CD4-positive, alpha-beta T cell (primary cell): ENCODE results near the gene CREB3L1. TPM values are rescaled to one million over a fixed set of nuclear protein-coding genes. Genes with fewer than 3 reads are reported as not detected.

Source experiments
- ATAC-seq: fragments of 200-7000 bp; cut with Tn5 transposase; one replicate; pipeline ENCODE4 v1.10.0; 2022; ENCODE audit warnings: mild to moderate bottlenecking; ENCODE audit not compliant: poor library complexity
- CTCF ChIA-PET: fragments of 350-600 bp; sonication (Branson Sonifier 250); formaldehyde crosslinking; loops from one replicate; lab custom pipeline; 2021; ENCODE audit warnings: antibody characterized with exemption, inconsistent platforms; lab: Charles Lee
- POLR2A ChIA-PET: fragments of 350-600 bp; sonication (Branson Sonifier 250); formaldehyde crosslinking; loops from one replicate; lab custom pipeline; 2021; ENCODE audit warnings: antibody characterized with exemption, inconsistent platforms; lab: Charles Lee
- DNase-seq, 14 experiments: peaks; one replicate each; pipeline ENCODE4 v3.0.0-alpha.2; 2013 to 2020; ENCODE audit warnings: mixed read lengths in 2 of 14
- H3K27ac ChIP-seq, 2 donors: one replicate each; pipeline versions ENCODE4 v1.5.1 to v1.7.0; 2013; ENCODE audit warnings: low read length in 2 of 2, low read depth in 1 of 2, mild to moderate bottlenecking in 1 of 2
- H3K27me3 ChIP-seq, 2 experiments: 1 replicate in 1 of 2; 2 replicates in 1 of 2; pipeline versions ENCODE4 v1.6.1 to v1.7.0; 2013; ENCODE audit warnings: low read length in 2 of 2, control low read depth in 1 of 2, mild to moderate bottlenecking in 1 of 2, moderate library complexity in 1 of 2; ENCODE audit not compliant: insufficient read depth in 2 of 2, control insufficient read depth in 1 of 2
- H3K36me3 ChIP-seq: one replicate; pipeline ENCODE4 v1.6.1; 2013; ENCODE audit warnings: low read length, control low read depth; ENCODE audit not compliant: insufficient read depth
- H3K4me1 ChIP-seq: one replicate; pipeline ENCODE4 v1.6.1; 2013; ENCODE audit warnings: low read length, control low read depth; ENCODE audit not compliant: insufficient read depth
- H3K4me3 ChIP-seq: one replicate; pipeline ENCODE4 v1.5.1; 2013; ENCODE audit warnings: mild to moderate bottlenecking, low read length, moderate library complexity
- H3K9me3 ChIP-seq, 2 experiments: 1 replicate in 1 of 2; 2 replicates in 1 of 2; pipeline versions ENCODE4 v1.6.1 to v1.7.0; 2013; ENCODE audit warnings: low read length in 2 of 2, mild to moderate bottlenecking in 2 of 2, control low read depth in 1 of 2, moderate library complexity in 1 of 2; ENCODE audit not compliant: control insufficient read depth in 1 of 2, insufficient read depth in 1 of 2
- H3K27ac Mint-ChIP-seq: one replicate; pipeline ENCODE4 v1.8.0; 2020; ENCODE audit warnings: mixed read lengths
- H3K27me3 Mint-ChIP-seq: one replicate; pipeline ENCODE4 v1.8.0; 2021; ENCODE audit warnings: mixed read lengths
- H3K36me3 Mint-ChIP-seq: one replicate; pipeline ENCODE4 v1.8.0; 2021; ENCODE audit warnings: low read depth, mixed read lengths
- H3K4me1 Mint-ChIP-seq: one replicate; pipeline ENCODE4 v1.8.0; 2021; ENCODE audit warnings: low read depth, mixed read lengths
- H3K4me3 Mint-ChIP-seq: one replicate; pipeline ENCODE4 v1.8.0; 2020; ENCODE audit warnings: mild to moderate bottlenecking, mixed read lengths
- H3K9me3 Mint-ChIP-seq: one replicate; pipeline ENCODE4 v1.8.0; 2020; ENCODE audit warnings: mixed read lengths
- CTCF ChIP-seq: fragments of 200-600 bp; IDR thresholded peaks from one replicate; pipeline ENCODE4 v1.8.0; 2022; ENCODE audit warnings: antibody characterized with exemption, mild to moderate bottlenecking
- intact Hi-C, 2 experiments: fragments of 100-400 bp; cut with DNase I in 1 of 2; cut with micrococcal nuclease in 1 of 2; formaldehyde crosslinking; loops; one replicate each; pipeline versions ENCODE4 v1.15.1 to v1.9.0; 2023 to 2025; cut with DNase I, micrococcal nuclease
- total RNA-seq, 174 experiments: library from RNA in 2 of 174; stranded (reverse) in 2 of 174; gene quantifications; one replicate each; pipeline ENCODE4 v1.2.3 and lab custom pipeline; 2021 to 2026

Gene CREB3L1
- total RNA-seq, 2 experiments from 2014 or later, result not detected

- ChIA-PET POLR2A (interaction anchor here (0.8 kb wide), 1 partner anchor 269 kb away, joined by 3 read pairs; no protein-coding TSS in a partner anchor), CTCF (no interaction called here)
- no peak for ATAC-seq
- no peak overlapping the region for H3K27ac ChIP-seq
- H3K4me1 ChIP-seq, result peaks cover 25% of the 10 kb centered on the region
- H3K4me3 Mint-ChIP-seq, result peak overlapping the region; percentile 50
- no peak overlapping the region for H3K27ac Mint-ChIP-seq
- intact Hi-C loops, result loop anchor here (5.0 to 10.0 kb wide), 3 partner anchors 109 to 131 kb away; partner anchors contain the start of gene PHF21A (in 1 of the 2)
- H3K9me3 Mint-ChIP-seq, result no peaks in the 10 kb centered on the region
- peaks cover 0 to 5% of the 10 kb centered on the region in 2 experiments for H3K9me3 ChIP-seq
- peak in 1 of 14 experiments; percentile 18 for DNase-seq
- no peaks in the 10 kb centered on the region for H3K36me3 ChIP-seq
- TF ChIP-seq CTCF, result no peak
- H3K36me3 Mint-ChIP-seq, result no peaks in the 10 kb centered on the region
- no peak overlapping the region for H3K4me3 ChIP-seq
- H3K27me3 Mint-ChIP-seq, result peaks cover 69% of the 10 kb centered on the region
- peaks cover 14 to 15% of the 10 kb centered on the region in 2 experiments for H3K27me3 ChIP-seq
- peaks cover 15% of the 10 kb centered on the region for H3K4me1 Mint-ChIP-seq
These were observed 41.4 kb upstream of the CREB3L1 start for GRCh38 chr11:46235777-46236688.

GRCh38 chr11:46236918-46237247 is 40.6 kb upstream of the CREB3L1 start:
- H3K36me3 Mint-ChIP-seq, result no peaks in the 10 kb centered on the region
- ATAC-seq (no peak), DNase-seq (no peak)
- TF ChIP-seq CTCF, result no peak
- intact Hi-C loops, result loop anchor here (5.0 to 10.0 kb wide), 3 partner anchors 110 to 130 kb away; partner anchors contain the start of gene PHF21A (in 1 of the 2)
- Histone ChIP-seq H3K36me3 (no peaks in the 10 kb centered on the region), H3K9me3 (peaks cover 0 to 5% of the 10 kb centered on the region in 2 experiments), H3K27ac (no peak overlapping the region), H3K27me3 (peaks cover 14 to 15% of the 10 kb centered on the region in 2 experiments), H3K4me1 (peaks cover 25% of the 10 kb centered on the region), H3K4me3 (peak overlapping the region; percentile 41)
- peak overlapping the region; percentile 57 for H3K27ac Mint-ChIP-seq
- H3K4me1 Mint-ChIP-seq, result peaks cover 15% of the 10 kb centered on the region
- POLR2A ChIA-PET, result interaction anchor here (0.8 kb wide), 1 partner anchor 270 kb away, joined by 3 read pairs; no protein-coding TSS in a partner anchor
- H3K27me3 Mint-ChIP-seq, result peaks cover 64% of the 10 kb centered on the region
- no peaks in the 10 kb centered on the region for H3K9me3 Mint-ChIP-seq
- peak overlapping the region; percentile 80 for H3K4me3 Mint-ChIP-seq
- CTCF ChIA-PET, result no interaction called here

GRCh38 chr11:46237248-46238077 is 40.0 kb upstream of the CREB3L1 start:
- intact Hi-C loops, result loop anchor here (2.0 to 10.0 kb wide), 6 partner anchors 110 to 299 kb away; partner anchors contain the start of gene PHF21A (in 1 of the 2)
- Mint-ChIP-seq H3K36me3 (no peaks in the 10 kb centered on the region), H3K4me1 (peaks cover 15% of the 10 kb centered on the region), H3K9me3 (no peaks in the 10 kb centered on the region), H3K27ac (peak overlapping the region; percentile 57), H3K27me3 (peaks cover 64% of the 10 kb centered on the region), H3K4me3 (peak overlapping the region; percentile 80)
- H3K9me3 ChIP-seq, result peaks cover 0 to 5% of the 10 kb centered on the region in 2 experiments
- DNase-seq (peak in 12 of 14 experiments; percentile 14 to 73 (median 29)), ATAC-seq (peak; percentile 32)
- peaks cover 14 to 15% of the 10 kb centered on the region in 2 experiments for H3K27me3 ChIP-seq
- POLR2A ChIA-PET, result interaction anchor here (0.6 to 3.6 kb wide), 6 partner anchors 58 to 273 kb away, joined by 3 to 10 read pairs (median 5); no protein-coding TSS in a partner anchor
- peaks cover 25% of the 10 kb centered on the region for H3K4me1 ChIP-seq
- H3K36me3 ChIP-seq, result no peaks in the 10 kb centered on the region
- CTCF ChIA-PET, result interaction anchor here (0.7 kb wide), 1 partner anchor 70 kb away, joined by 4 read pairs; no protein-coding TSS in a partner anchor
- H3K4me3 ChIP-seq, result peak overlapping the region; percentile 41
- H3K27ac ChIP-seq, result no peak overlapping the region
- TF ChIP-seq CTCF, result no peak
